Body of pancreas (tissue), 4 donors: ENCODE measurements around the gene TPI1. TPM values are rescaled to one million over a fixed set of nuclear protein-coding genes. Genes with fewer than 3 reads are reported as not detected.

ENCODE experiments used
- ATAC-seq: fragments of 150-250 bp; one replicate; pipeline ENCODE4 v1.9.1; 2016
- DNase-seq, 4 donors: peaks; one replicate each; pipeline ENCODE4 v3.0.0-alpha.2; 2019
- H3K27ac ChIP-seq, 4 donors: fragments of 200-600 bp; sonication (generic); 1 replicate in 3 of 4; 2 replicates in 1 of 4; pipeline versions ENCODE4 v1.5.1 to v1.6.1; 2016 to 2019; ENCODE audit warnings: mild to moderate bottlenecking in 1 of 4, mixed read lengths in 1 of 4, moderate library complexity in 1 of 4
- H3K27me3 ChIP-seq, 2 donors: fragments of 200-600 bp; sonication (generic); one replicate each; pipeline ENCODE4 v1.6.0; 2016; ENCODE audit warnings: mild to moderate bottlenecking in 1 of 2
- H3K36me3 ChIP-seq, 2 donors: fragments of 200-600 bp; sonication (generic); replicated peaks in 1 of 2; 2 replicates each; pipeline ENCODE4 v1.5.1; 2016; ENCODE audit warnings: low read depth in 2 of 2; ENCODE audit not compliant: insufficient read depth in 1 of 2
- H3K4me1 ChIP-seq: fragments of 200-600 bp; sonication (generic); one replicate; pipeline ENCODE4 v1.6.0; 2016
- H3K4me3 ChIP-seq, 2 donors: fragments of 200-600 bp; sonication (generic); 1 replicate in 1 of 2; 2 replicates in 1 of 2; pipeline ENCODE4 v1.5.1; 2016 to 2019
- H3K9me3 ChIP-seq, 3 donors: fragments of 200-600 bp; sonication (generic); 1 replicate in 2 of 3; 2 replicates in 1 of 3; pipeline ENCODE4 v1.5.1; 2016
- CTCF ChIP-seq, 7 experiments: fragments of 450-650 bp in 4 of 7; fragments of 200-600 bp in 3 of 7; sonication (generic) in 3 of 7; IDR thresholded peaks; one replicate each; pipeline ENCODE4 v1.5.1; 2016 to 2019; ENCODE audit warnings: antibody characterized with exemption in 7 of 7
- POLR2A ChIP-seq, 3 donors: fragments of 450-650 bp; IDR thresholded peaks; one replicate each; pipeline ENCODE4 v1.6.1; 2016; ENCODE audit warnings: antibody characterized with exemption in 3 of 3, mild to moderate bottlenecking in 2 of 3
- WGBS, 2 donors: methylation state at CpG; one replicate each; pipeline ENCODE4 v1.1.5; 2017; 5-methylcytosine and 5-hydroxymethylcytosine counted together
- intact Hi-C: fragments of 100-400 bp; cut with DNase I; formaldehyde crosslinking; loops from one replicate; pipeline ENCODE4 v1.15.1; 2023
- total RNA-seq, 2 donors: library from RNA; depleted of rRNA; stranded (reverse); fragments of >200 nt; gene quantifications; one replicate each; pipeline ENCODE4 v1.1.0, GENCODE V29; 2016

Gene TPI1
- total RNA-seq = 100 to 1,000 TPM; 134 to 152 TPM

- WGBS, 2 donors = 0% methylated on average over 7 to 60 of the region's 86 CpGs
- H3K27ac ChIP-seq = peak within 1 kb of the TSS; percentile 83 to 96 (median 88)
- H3K4me3 ChIP-seq = peak within 1 kb of the TSS; percentile 80 to 88
- ATAC-seq = peak; percentile 88
- TF ChIP-seq POLR2A (IDR thresholded peaks at IDR 0.05) (peak; percentile 99 to 100 (median 100)), CTCF (IDR thresholded peaks at IDR 0.05) (peak in 3 of 7 experiments; percentile 8 to 14 (median 10))
- H3K4me1 ChIP-seq = peaks cover 42% of the 10 kb centered on the region
- peaks cover 0 to 10% of the 10 kb centered on the region in 2 donors for H3K36me3 ChIP-seq
- peak; percentile 85 to 91 (median 87) for DNase-seq
- H3K27me3 ChIP-seq = no peaks in the 10 kb centered on the region
- intact Hi-C loops = no loop called here
- H3K9me3 ChIP-seq = no peaks in the 10 kb centered on the region
These were observed at the start of gene TPI1 for GRCh38 chr12:6867413-6868210. Gene TPI1, plus strand, starts transcription at chr12:6867531. Its CDS starts 36 bp downstream, at chr12:6867567.

GRCh38 chr12:6817662-6818157 lies 49.6 kb upstream of the TPI1 start:
- DNase-seq = no peak
- WGBS, 2 donors = 74 to 89% methylated on average over 20 of the region's 20 CpGs
- TF ChIP-seq POLR2A (IDR thresholded peaks at IDR 0.05) (no peak), CTCF (IDR thresholded peaks at IDR 0.05) (no peak)

GRCh38 chr12:6818222-6818621 lies 49.1 kb upstream of the TPI1 start:
- Histone ChIP-seq H3K27me3 (peaks cover 0 to 8% of the 10 kb centered on the region in 2 donors), H3K4me3 (no peak overlapping the region), H3K36me3 (no peaks in the 10 kb centered on the region), H3K27ac (no peak overlapping the region), H3K9me3 (no peaks in the 10 kb centered on the region), H3K4me1 (peaks cover 7% of the 10 kb centered on the region)
- ATAC-seq (peak; percentile 17), DNase-seq (peak in 2 of 4 donors; percentile 43 to 44)
- 41 to 58% methylated on average over 2 to 10 of the region's 10 CpGs for WGBS, 2 donors
- intact Hi-C loops = no loop called here
- TF ChIP-seq POLR2A (IDR thresholded peaks at IDR 0.05) = no peak
- TF ChIP-seq CTCF (IDR thresholded peaks at IDR 0.05) = no peak

More at GRCh38 chr12:6817662-6818157, 49.6 kb upstream of the TPI1 start:
- Histone ChIP-seq H3K9me3 (no peaks in the 10 kb centered on the region), H3K4me1 (peaks cover 7% of the 10 kb centered on the region), H3K36me3 (no peaks in the 10 kb centered on the region), H3K27me3 (peaks cover 0 to 8% of the 10 kb centered on the region in 2 donors), H3K4me3 (no peak overlapping the region), H3K27ac (no peak overlapping the region)
- no peak for ATAC-seq
- intact Hi-C loops = no loop called here

- peaks cover 7% of the 10 kb centered on the region for H3K4me1 ChIP-seq
- H3K4me3 ChIP-seq = no peak overlapping the region
- intact Hi-C loops = no loop called here
- no peak for DNase-seq
- H3K36me3 ChIP-seq = no peaks in the 10 kb centered on the region
- peaks cover 0 to 8% of the 10 kb centered on the region in 2 donors for H3K27me3 ChIP-seq
- no peak for ATAC-seq
- H3K9me3 ChIP-seq = no peaks in the 10 kb centered on the region
- H3K27ac ChIP-seq = no peak overlapping the region
- WGBS, 2 donors = 67 to 74% methylated on average over 5 of the region's 5 CpGs
- no peak for TF ChIP-seq CTCF (IDR thresholded peaks at IDR 0.05)
- no peak for TF ChIP-seq POLR2A (IDR thresholded peaks at IDR 0.05)
These were observed 48.7 kb upstream of the TPI1 start for GRCh38 chr12:6818645-6819044.
